ENCODE data around the gene GNPTAB. TPM values are rescaled to one million over a fixed set of nuclear protein-coding genes. Genes with fewer than 3 reads are reported as not detected.
A peak's percentile ranks its signal among the peaks of the same experiment; 100 is the strongest.

Gene GNPTAB
- total RNA-seq, 1 experiment from 2014 or later: 25.4 TPM

GRCh38 chr12:101839324-101840283 is 8.8 kb upstream of the GNPTAB start:
- H3K4me3 Mint-ChIP-seq: no peak overlapping the region
- peak; percentile 74 for DNase-seq (ENCODE audit: low spot score)
- POLR2A ChIA-PET: interaction anchor here (0.5 to 1.0 kb wide), 5 partner anchors 16 to 864 kb away, joined by 3 to 8 read pairs (median 3); no protein-coding TSS in a partner anchor
- ATAC-seq: peak; percentile 80
- no peaks in the 10 kb centered on the region for H3K36me3 Mint-ChIP-seq
- H3K27me3 Mint-ChIP-seq (ENCODE audit: low read depth): no peaks in the 10 kb centered on the region
- no peaks in the 10 kb centered on the region for H3K9me3 Mint-ChIP-seq
- CTCF ChIA-PET: interaction anchor here (0.6 to 5.8 kb wide), 19 partner anchors 8 to 972 kb away, joined by 3 to 69 read pairs (median 3); partner anchors contain the start of genes CHPT1 and GNPTAB
- H3K27ac Mint-ChIP-seq: no peak overlapping the region
- no peaks in the 10 kb centered on the region for H3K4me1 Mint-ChIP-seq
- TF ChIP-seq ZNF121 (CRISPR knock-in tag; IDR thresholded peaks at IDR 0.05) (peak; percentile 75; the same call in 1 of the 2 replicates), ARID4B (CRISPR knock-in tag; IDR thresholded peaks at IDR 0.05; ENCODE audit: borderline replicate concordance) (no peak), GTF2I (CRISPR knock-in tag; conservative IDR thresholded peaks at IDR 0.05) (peak; percentile 55; the same call in 1 of the 2 replicates), CTCF (IDR thresholded peaks at IDR 0.05) (peak; percentile 67)

DNA sequence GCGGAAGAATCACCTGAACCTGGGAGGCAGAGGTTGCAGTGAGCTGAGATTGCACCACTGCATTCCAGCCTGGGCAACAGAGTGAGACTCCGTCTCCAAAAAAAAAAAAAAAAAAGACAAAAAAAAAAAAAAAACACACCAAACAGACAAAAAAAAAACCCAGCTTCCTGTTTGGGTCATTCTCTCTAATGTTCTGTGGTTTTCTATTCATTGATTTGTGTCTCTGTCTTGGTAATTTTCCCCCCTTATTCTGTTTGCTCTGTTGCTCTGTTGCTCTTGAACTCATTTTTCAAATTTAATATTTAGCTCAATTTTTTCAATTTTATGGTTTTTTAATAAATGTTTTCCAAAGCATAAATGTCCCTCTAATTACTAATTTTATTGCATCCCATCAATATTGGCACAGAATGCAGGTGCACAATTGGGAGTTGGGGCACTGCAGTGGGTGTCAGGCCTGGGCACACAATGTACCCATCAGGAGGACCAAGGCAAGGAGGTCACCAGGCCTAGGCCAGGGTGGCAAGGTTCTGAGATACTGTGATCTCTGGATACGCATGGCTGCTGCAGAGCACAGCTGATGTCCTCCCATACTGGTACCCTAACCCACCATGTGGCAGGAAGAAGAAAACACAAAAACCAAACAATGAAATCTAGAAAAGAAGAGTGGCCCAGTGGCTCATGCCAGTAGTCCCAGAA is 8.0 kb upstream of the GNPTAB start:
- Mint-ChIP-seq H3K9me3 (no peaks in the 10 kb centered on the region), H3K4me1 (no peaks in the 10 kb centered on the region), H3K27me3 (ENCODE audit: low read depth) (no peaks in the 10 kb centered on the region), H3K36me3 (no peaks in the 10 kb centered on the region), H3K27ac (no peak overlapping the region), H3K4me3 (no peak overlapping the region)
- DNase-seq (ENCODE audit: low spot score) (no peak), ATAC-seq (no peak)
- CTCF ChIA-PET: interaction anchor here (0.6 to 5.8 kb wide), 9 partner anchors 10 to 973 kb away, joined by 3 to 55 read pairs (median 4); no protein-coding TSS in a partner anchor
- POLR2A ChIA-PET: interaction anchor here (0.6 kb wide), 1 partner anchor 47 kb away, joined by 3 read pairs; no protein-coding TSS in a partner anchor
- TF ChIP-seq, protein P1, sequence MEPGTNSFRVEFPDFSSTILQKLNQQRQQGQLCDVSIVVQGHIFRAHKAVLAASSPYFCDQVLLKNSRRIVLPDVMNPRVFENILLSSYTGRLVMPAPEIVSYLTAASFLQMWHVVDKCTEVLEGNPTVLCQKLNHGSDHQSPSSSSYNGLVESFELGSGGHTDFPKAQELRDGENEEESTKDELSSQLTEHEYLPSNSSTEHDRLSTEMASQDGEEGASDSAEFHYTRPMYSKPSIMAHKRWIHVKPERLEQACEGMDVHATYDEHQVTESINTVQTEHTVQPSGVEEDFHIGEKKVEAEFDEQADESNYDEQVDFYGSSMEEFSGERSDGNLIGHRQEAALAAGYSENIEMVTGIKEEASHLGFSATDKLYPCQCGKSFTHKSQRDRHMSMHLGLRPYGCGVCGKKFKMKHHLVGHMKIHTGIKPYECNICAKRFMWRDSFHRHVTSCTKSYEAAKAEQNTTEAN (CRISPR knock-in tag; IDR thresholded peaks at IDR 0.05): no peak
- TF ChIP-seq, protein P2, sequence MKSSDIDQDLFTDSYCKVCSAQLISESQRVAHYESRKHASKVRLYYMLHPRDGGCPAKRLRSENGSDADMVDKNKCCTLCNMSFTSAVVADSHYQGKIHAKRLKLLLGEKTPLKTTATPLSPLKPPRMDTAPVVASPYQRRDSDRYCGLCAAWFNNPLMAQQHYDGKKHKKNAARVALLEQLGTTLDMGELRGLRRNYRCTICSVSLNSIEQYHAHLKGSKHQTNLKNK (CRISPR knock-in tag; IDR thresholded peaks at IDR 0.05): no peak
- no peak for TF ChIP-seq PREB (CRISPR knock-in tag; IDR thresholded peaks at IDR 0.05; ENCODE audit: borderline replicate concordance)
- TF ChIP-seq NR3C1 (CRISPR knock-in tag; conservative IDR thresholded peaks at IDR 0.05; ENCODE audit: low read depth): no peak
- TF ChIP-seq ZNF425 (CRISPR knock-in tag; conservative IDR thresholded peaks at IDR 0.05): no peak
- TF ChIP-seq NFATC4 (CRISPR knock-in tag; IDR thresholded peaks at IDR 0.05): no peak
- TF ChIP-seq NR2C2 (CRISPR knock-in tag; IDR thresholded peaks at IDR 0.05): no peak
- TF ChIP-seq GTF2I (CRISPR knock-in tag; conservative IDR thresholded peaks at IDR 0.05): no peak
- TF ChIP-seq, protein P3, sequence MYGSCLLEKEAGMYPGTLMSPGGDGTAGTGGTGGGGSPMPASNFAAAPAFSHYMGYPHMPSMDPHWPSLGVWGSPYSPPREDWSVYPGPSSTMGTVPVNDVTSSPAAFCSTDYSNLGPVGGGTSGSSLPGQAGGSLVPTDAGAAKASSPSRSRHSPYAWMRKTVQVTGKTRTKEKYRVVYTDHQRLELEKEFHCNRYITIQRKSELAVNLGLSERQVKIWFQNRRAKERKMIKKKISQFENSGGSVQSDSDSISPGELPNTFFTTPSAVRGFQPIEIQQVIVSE (CRISPR knock-in tag; IDR thresholded peaks at IDR 0.05; ENCODE audit: borderline replicate concordance): no peak
- TF ChIP-seq ERG (CRISPR knock-in tag; IDR thresholded peaks at IDR 0.05): no peak
- TF ChIP-seq, protein P4, sequence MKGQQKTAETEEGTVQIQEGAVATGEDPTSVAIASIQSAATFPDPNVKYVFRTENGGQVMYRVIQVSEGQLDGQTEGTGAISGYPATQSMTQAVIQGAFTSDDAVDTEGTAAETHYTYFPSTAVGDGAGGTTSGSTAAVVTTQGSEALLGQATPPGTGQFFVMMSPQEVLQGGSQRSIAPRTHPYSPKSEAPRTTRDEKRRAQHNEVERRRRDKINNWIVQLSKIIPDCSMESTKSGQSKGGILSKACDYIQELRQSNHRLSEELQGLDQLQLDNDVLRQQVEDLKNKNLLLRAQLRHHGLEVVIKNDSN (CRISPR knock-in tag; IDR thresholded peaks at IDR 0.05): no peak

Measured in WTC11 (cell line).